ENCODE results near the gene VPS33A.

The VPS33A gene

GRCh38 chr12:122282061-122282460 lies 15.8 kb upstream of the VPS33A start:
- no peaks in the 10 kb centered on the region for H3K27me3 ChIP-seq (ENCODE audit: insufficient read depth, low read length)
- no peak overlapping the region for H3K9ac ChIP-seq (ENCODE audit: low read length)
- H3K4me1 ChIP-seq (ENCODE audit: insufficient read depth, low read length, severe bottlenecking), result no peaks in the 10 kb centered on the region
- no peak overlapping the region for H3K27ac ChIP-seq (ENCODE audit: low read depth, low read length, poor library complexity, severe bottlenecking)
- H3K4me3 ChIP-seq (ENCODE audit: low read depth, low read length, poor library complexity, severe bottlenecking), result no peak overlapping the region
- no peaks in the 10 kb centered on the region for H3F3A ChIP-seq (ENCODE audit: insufficient read depth, low read length)
- H3K79me2 ChIP-seq (ENCODE audit: insufficient read depth, low read length), result no peaks in the 10 kb centered on the region
- no peaks in the 10 kb centered on the region for H3K9me2 ChIP-seq (ENCODE audit: low read depth, low read length)
- no peak overlapping the region for H2AFZ ChIP-seq (ENCODE audit: low read length)
- no peaks in the 10 kb centered on the region for H3K9me3 ChIP-seq (ENCODE audit: low read length)
- TF ChIP-seq CTCF (IDR thresholded peaks at IDR 0.05; ENCODE audit: low read length) (no peak), EZH2 (IDR thresholded peaks at IDR 0.05; ENCODE audit: borderline replicate concordance, low read length) (no peak)
- no peak overlapping the region for H3K4me2 ChIP-seq (ENCODE audit: low read length)
- no peaks in the 10 kb centered on the region for H4K20me1 ChIP-seq (ENCODE audit: insufficient read depth, low read length)
- peaks cover 7% of the 10 kb centered on the region; the same call in 1 of the 2 replicates for H3K36me3 ChIP-seq (ENCODE audit: insufficient read depth, low read length)

- H3K79me2 ChIP-seq (ENCODE audit: insufficient read depth, low read length), result no peaks in the 10 kb centered on the region
- H3K4me2 ChIP-seq (ENCODE audit: low read length), result no peak overlapping the region
- H4K20me1 ChIP-seq (ENCODE audit: insufficient read depth, low read length), result no peaks in the 10 kb centered on the region
- no peak overlapping the region for H3K9ac ChIP-seq (ENCODE audit: low read length)
- no peak for TF ChIP-seq CTCF (IDR thresholded peaks at IDR 0.05; ENCODE audit: low read length)
- TF ChIP-seq EZH2 (IDR thresholded peaks at IDR 0.05; ENCODE audit: borderline replicate concordance, low read length), result no peak
- H3K9me3 ChIP-seq (ENCODE audit: low read length), result no peaks in the 10 kb centered on the region
- H3K4me1 ChIP-seq (ENCODE audit: insufficient read depth, low read length, severe bottlenecking), result no peaks in the 10 kb centered on the region
- H3K4me3 ChIP-seq (ENCODE audit: low read depth, low read length, poor library complexity, severe bottlenecking), result no peak overlapping the region
- H3K27me3 ChIP-seq (ENCODE audit: insufficient read depth, low read length), result no peaks in the 10 kb centered on the region
- H3K27ac ChIP-seq (ENCODE audit: low read depth, low read length, poor library complexity, severe bottlenecking), result no peak overlapping the region
- peaks cover 16% of the 10 kb centered on the region; the same call in 1 of the 2 replicates for H3K36me3 ChIP-seq (ENCODE audit: insufficient read depth, low read length)
- no peak overlapping the region for H2AFZ ChIP-seq (ENCODE audit: low read length)
- no peaks in the 10 kb centered on the region for H3K9me2 ChIP-seq (ENCODE audit: low read depth, low read length)
- H3F3A ChIP-seq (ENCODE audit: insufficient read depth, low read length), result no peaks in the 10 kb centered on the region
Measured at GRCh38 chr12:122276242-122276641, 9.9 kb upstream of the VPS33A start.

GRCh38 chr12:122275459-122275858 lies 9.2 kb upstream of the VPS33A start:
- no peak overlapping the region for H3K9ac ChIP-seq (ENCODE audit: low read length)
- H3K4me3 ChIP-seq (ENCODE audit: low read depth, low read length, poor library complexity, severe bottlenecking), result no peak overlapping the region
- H2AFZ ChIP-seq (ENCODE audit: low read length), result no peak overlapping the region
- peaks cover 16% of the 10 kb centered on the region; the same call in 1 of the 2 replicates for H3K36me3 ChIP-seq (ENCODE audit: insufficient read depth, low read length)
- TF ChIP-seq EZH2 (IDR thresholded peaks at IDR 0.05; ENCODE audit: borderline replicate concordance, low read length) (no peak), CTCF (IDR thresholded peaks at IDR 0.05; ENCODE audit: low read length) (no peak)
- H3F3A ChIP-seq (ENCODE audit: insufficient read depth, low read length), result no peaks in the 10 kb centered on the region
- no peaks in the 10 kb centered on the region for H3K79me2 ChIP-seq (ENCODE audit: insufficient read depth, low read length)
- no peaks in the 10 kb centered on the region for H3K9me2 ChIP-seq (ENCODE audit: low read depth, low read length)
- no peaks in the 10 kb centered on the region for H4K20me1 ChIP-seq (ENCODE audit: insufficient read depth, low read length)
- no peaks in the 10 kb centered on the region for H3K9me3 ChIP-seq (ENCODE audit: low read length)
- no peaks in the 10 kb centered on the region for H3K4me1 ChIP-seq (ENCODE audit: insufficient read depth, low read length, severe bottlenecking)
- no peak overlapping the region for H3K27ac ChIP-seq (ENCODE audit: low read depth, low read length, poor library complexity, severe bottlenecking)
- no peak overlapping the region for H3K4me2 ChIP-seq (ENCODE audit: low read length)
- H3K27me3 ChIP-seq (ENCODE audit: insufficient read depth, low read length), result no peaks in the 10 kb centered on the region
